Measurements from ENCODE around the gene SFXN3. TPM values are rescaled to one million over a fixed set of nuclear protein-coding genes. Genes with fewer than 3 reads are reported as not detected.

The SFXN3 gene
- total and polyA plus RNA-seq, 2 of the 8 experiments (the other 6 are each of a cell fraction or from before 2014, with no cell fraction given), result 2.6 to 2.8 TPM

DNA sequence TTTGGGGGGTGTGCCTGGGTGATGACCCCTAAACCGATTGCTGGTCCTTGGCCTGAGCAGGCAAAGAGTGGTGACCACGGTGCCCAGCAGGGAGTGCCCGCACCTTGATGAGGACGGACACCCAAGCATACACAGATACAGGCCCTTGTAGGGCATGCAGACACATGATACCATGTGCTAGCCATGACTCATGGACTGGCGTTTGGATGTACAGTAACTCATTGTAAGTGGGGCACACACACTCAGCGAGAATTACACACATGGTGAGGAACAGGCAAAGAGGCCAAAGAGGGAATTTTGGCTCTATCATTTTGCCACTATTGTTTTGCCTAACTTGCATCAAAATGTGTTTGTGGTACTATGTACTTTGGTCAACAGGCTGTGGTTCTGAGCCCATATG is 54.8 kb downstream of the SFXN3 start (continued):
- TF ChIP-seq KDM4A (IDR thresholded peaks at IDR 0.05; ENCODE audit: low read depth, low read length, severe bottlenecking), result no peak
- no peak for TF ChIP-seq MAFK (IDR thresholded peaks at IDR 0.05; ENCODE audit: low read depth, low read length)
- TF ChIP-seq, protein P1, sequence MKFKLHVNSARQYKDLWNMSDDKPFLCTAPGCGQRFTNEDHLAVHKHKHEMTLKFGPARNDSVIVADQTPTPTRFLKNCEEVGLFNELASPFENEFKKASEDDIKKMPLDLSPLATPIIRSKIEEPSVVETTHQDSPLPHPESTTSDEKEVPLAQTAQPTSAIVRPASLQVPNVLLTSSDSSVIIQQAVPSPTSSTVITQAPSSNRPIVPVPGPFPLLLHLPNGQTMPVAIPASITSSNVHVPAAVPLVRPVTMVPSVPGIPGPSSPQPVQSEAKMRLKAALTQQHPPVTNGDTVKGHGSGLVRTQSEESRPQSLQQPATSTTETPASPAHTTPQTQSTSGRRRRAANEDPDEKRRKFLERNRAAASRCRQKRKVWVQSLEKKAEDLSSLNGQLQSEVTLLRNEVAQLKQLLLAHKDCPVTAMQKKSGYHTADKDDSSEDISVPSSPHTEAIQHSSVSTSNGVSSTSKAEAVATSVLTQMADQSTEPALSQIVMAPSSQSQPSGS (IDR thresholded peaks at IDR 0.05; ENCODE audit: low read length), result no peak

Measured in H1 (cell line).